ENCODE results near the gene GDAP2. TPM values are rescaled to one million over a fixed set of nuclear protein-coding genes. Genes with fewer than 3 reads are reported as not detected.

GDAP2 gene
- polyA plus RNA-seq, 3 donors: 17.8 to 28.7 (median 21.1) TPM

DNA sequence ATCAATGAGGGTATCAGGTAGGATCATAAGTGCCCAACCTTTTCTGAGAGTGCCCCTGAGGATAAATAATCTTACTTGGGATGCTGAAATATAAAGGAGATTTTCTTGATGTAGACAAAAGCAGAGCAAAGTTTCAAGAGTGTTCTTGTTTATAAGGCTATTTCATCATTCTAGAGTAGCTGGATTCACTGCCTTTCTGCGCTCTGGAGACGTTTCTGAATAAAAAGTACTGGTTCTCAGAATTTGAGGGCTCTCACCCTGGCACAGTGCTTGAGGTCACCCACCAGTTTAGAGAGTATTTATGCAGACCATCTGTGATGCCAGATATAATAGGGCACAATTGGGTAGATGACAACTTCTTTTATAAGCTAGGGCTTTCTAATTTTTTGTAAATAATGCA lies 103.3 kb downstream of the GDAP2 start:
- no peaks in the 10 kb centered on the region for H3K79me2 ChIP-seq (ENCODE audit: insufficient read depth, low read length)
- no peak overlapping the region for H2AFZ ChIP-seq (ENCODE audit: insufficient read depth, low read depth, low read length, poor library complexity, severe bottlenecking)
- H3K9me3 ChIP-seq (replicated peaks in 1 of 2; ENCODE audit: control insufficient read depth in 1 of 2, insufficient read depth in 1 of 2, low read length in 2 of 2): peaks cover 3 to 10% of the 10 kb centered on the region in 2 donors
- peaks cover 0 to 14% (median 10%) of the 10 kb centered on the region in 7 donors for H3K9me3 Mint-ChIP-seq
- no peak overlapping the region for H3K4me3 Mint-ChIP-seq
- H3K4me2 ChIP-seq (replicated peaks; ENCODE audit: extremely low read depth, low read length, poor library complexity, severe bottlenecking): no peak overlapping the region
- H3K27ac Mint-ChIP-seq: no peak overlapping the region
- intact Hi-C loops (cut with micrococcal nuclease): no loop called here
- no peaks in the 10 kb centered on the region for H3K36me3 ChIP-seq (replicated peaks in 1 of 2; ENCODE audit: control insufficient read depth in 1 of 2, insufficient read depth in 2 of 2, low read length in 2 of 2)
- no peak overlapping the region for H3K9ac ChIP-seq (ENCODE audit: insufficient read depth, low read length, poor library complexity, severe bottlenecking)
- H3K27me3 Mint-ChIP-seq (ENCODE audit: low read depth in 3 of 3): peaks cover 0 to 2% (median 2%) of the 10 kb centered on the region in 3 donors
- no peaks in the 10 kb centered on the region for H3K4me1 ChIP-seq (ENCODE audit: control insufficient read depth in 1 of 2, insufficient read depth in 2 of 2, low read length in 2 of 2)
- H3K27ac ChIP-seq (ENCODE audit: low read depth in 1 of 2, low read length in 2 of 2): no peak overlapping the region
- H3K4me1 Mint-ChIP-seq: no peaks in the 10 kb centered on the region
- WGBS (ENCODE audit: insufficient coverage): 57% methylated on average over 1 of the region's 2 CpGs
- no peak overlapping the region for H3K4me3 ChIP-seq (replicated peaks in 1 of 3; ENCODE audit: low read depth in 2 of 3, low read length in 3 of 3)
- no peaks in the 10 kb centered on the region for H3K27me3 ChIP-seq (ENCODE audit: control insufficient read depth in 2 of 2, insufficient read depth in 2 of 2, low read length in 2 of 2)
- no peak for TF ChIP-seq CTCF (IDR thresholded peaks at IDR 0.05)
- no peaks in the 10 kb centered on the region for H4K20me1 ChIP-seq (ENCODE audit: insufficient read depth, low read length)
- H3K36me3 Mint-ChIP-seq: no peaks in the 10 kb centered on the region
- DNase-seq: no peak

GRCh38 chr1:117825414-117825813 lies 104.0 kb downstream of the GDAP2 start:
- Histone ChIP-seq H3K9me3 (replicated peaks in 1 of 2; ENCODE audit: control insufficient read depth in 1 of 2, insufficient read depth in 1 of 2, low read length in 2 of 2) (peaks cover 3 to 17% of the 10 kb centered on the region in 2 donors), H4K20me1 (ENCODE audit: insufficient read depth, low read length) (no peaks in the 10 kb centered on the region), H3K4me3 (replicated peaks in 1 of 3; ENCODE audit: low read depth in 2 of 3, low read length in 3 of 3) (no peak overlapping the region), H3K27ac (ENCODE audit: low read depth in 1 of 2, low read length in 2 of 2) (no peak overlapping the region), H3K79me2 (ENCODE audit: insufficient read depth, low read length) (no peaks in the 10 kb centered on the region), H3K9ac (ENCODE audit: insufficient read depth, low read length, poor library complexity, severe bottlenecking) (no peak overlapping the region), H2AFZ (ENCODE audit: insufficient read depth, low read depth, low read length, poor library complexity, severe bottlenecking) (no peak overlapping the region), H3K27me3 (ENCODE audit: control insufficient read depth in 2 of 2, insufficient read depth in 2 of 2, low read length in 2 of 2) (no peaks in the 10 kb centered on the region), H3K4me2 (replicated peaks; ENCODE audit: extremely low read depth, low read length, poor library complexity, severe bottlenecking) (no peak overlapping the region), H3K36me3 (replicated peaks in 1 of 2; ENCODE audit: control insufficient read depth in 1 of 2, insufficient read depth in 2 of 2, low read length in 2 of 2) (no peaks in the 10 kb centered on the region), H3K4me1 (ENCODE audit: control insufficient read depth in 1 of 2, insufficient read depth in 2 of 2, low read length in 2 of 2) (no peaks in the 10 kb centered on the region)
- Mint-ChIP-seq H3K4me1 (no peaks in the 10 kb centered on the region), H3K9me3 (peaks cover 0 to 19% (median 14%) of the 10 kb centered on the region in 7 donors), H3K4me3 (no peak overlapping the region), H3K27me3 (ENCODE audit: low read depth in 3 of 3) (peaks cover 0 to 2% (median 2%) of the 10 kb centered on the region in 3 donors), H3K36me3 (no peaks in the 10 kb centered on the region), H3K27ac (no peak overlapping the region)
- intact Hi-C loops (cut with micrococcal nuclease): no loop called here
- 83% methylated on average over 2 of the region's 2 CpGs for WGBS (ENCODE audit: insufficient coverage)
- DNase-seq: no peak
- no peak for TF ChIP-seq CTCF (IDR thresholded peaks at IDR 0.05)

Data from CD14-positive monocyte (primary cell).